Measurements from ENCODE around the gene PTGES3.

DNA sequence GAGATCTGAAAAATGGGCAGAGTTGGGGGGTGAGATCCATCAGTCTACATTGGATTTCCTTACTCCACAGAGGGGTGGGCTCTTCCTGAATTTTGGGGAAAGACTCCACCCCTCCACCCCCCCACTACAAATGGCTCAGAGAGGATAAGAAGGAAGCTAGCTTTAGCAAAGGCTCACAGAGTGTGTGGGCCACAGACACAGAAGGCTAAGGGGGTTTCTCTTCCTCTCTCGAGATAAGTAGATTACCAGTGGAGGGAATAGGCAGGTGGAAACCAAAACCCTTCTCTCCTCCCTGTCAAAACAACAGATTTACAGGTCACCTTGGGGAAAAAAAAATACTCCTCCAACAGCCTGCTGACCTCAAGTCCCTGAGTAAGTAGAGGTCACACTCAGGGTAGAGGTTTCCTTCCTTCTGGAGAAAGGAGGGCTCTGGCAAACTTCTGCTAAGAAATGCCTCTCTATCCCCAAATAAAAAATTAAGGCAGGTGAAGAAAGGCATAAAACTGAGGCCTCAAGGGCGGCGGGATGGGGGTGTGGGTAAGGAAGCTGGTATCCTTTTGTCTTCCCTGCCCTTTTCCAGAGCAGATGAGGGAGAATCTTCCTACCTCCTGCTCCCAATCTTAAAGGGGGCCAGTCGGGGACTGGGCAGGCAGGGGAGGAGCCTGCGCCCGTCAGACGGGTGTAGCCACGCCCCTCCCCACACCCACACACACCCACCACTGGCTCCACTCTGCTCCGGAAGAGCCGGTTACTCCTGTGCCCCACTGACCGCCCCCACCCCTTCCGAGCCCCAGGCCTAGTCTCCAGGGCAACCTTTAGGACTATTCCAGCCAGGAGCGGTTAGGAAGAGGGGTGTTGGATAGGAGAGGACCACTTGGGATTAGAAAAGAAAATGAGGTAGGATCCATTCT lies 56.0 kb downstream of the PTGES3 start:
- TF ChIP-seq, protein P1, sequence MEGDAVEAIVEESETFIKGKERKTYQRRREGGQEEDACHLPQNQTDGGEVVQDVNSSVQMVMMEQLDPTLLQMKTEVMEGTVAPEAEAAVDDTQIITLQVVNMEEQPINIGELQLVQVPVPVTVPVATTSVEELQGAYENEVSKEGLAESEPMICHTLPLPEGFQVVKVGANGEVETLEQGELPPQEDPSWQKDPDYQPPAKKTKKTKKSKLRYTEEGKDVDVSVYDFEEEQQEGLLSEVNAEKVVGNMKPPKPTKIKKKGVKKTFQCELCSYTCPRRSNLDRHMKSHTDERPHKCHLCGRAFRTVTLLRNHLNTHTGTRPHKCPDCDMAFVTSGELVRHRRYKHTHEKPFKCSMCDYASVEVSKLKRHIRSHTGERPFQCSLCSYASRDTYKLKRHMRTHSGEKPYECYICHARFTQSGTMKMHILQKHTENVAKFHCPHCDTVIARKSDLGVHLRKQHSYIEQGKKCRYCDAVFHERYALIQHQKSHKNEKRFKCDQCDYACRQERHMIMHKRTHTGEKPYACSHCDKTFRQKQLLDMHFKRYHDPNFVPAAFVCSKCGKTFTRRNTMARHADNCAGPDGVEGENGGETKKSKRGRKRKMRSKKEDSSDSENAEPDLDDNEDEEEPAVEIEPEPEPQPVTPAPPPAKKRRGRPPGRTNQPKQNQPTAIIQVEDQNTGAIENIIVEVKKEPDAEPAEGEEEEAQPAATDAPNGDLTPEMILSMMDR (conservative IDR thresholded peaks at IDR 0.05; ENCODE audit: low read length): no peak
- TF ChIP-seq EZH2phosphoT487 (IDR thresholded peaks at IDR 0.05; ENCODE audit: borderline replicate concordance): no peak
